GM19193 (cell line): ENCODE results near the gene INTS13.

ENCODE experiments used
- POLR2A ChIP-seq: IDR thresholded peaks from 4 replicates; pipeline ENCODE4 v1.6.1; 2011; ENCODE audit not compliant: insufficient read depth, insufficient read length; ENCODE audit errors: extremely low read depth

INTS13 gene

GRCh38 chr12:26937863-26938700 is at the start of gene INTS13, which contains the start of gene FGFR1OP2:
Gene INTS13 (minus strand): TSS chr12:26937981. CDS start chr12:26936803, 1,178 bp downstream.
Gene FGFR1OP2 (plus strand): TSS chr12:26938470. CDS start chr12:26954159, 15,689 bp downstream.
- TF ChIP-seq POLR2A: peak; percentile 99

GRCh38 chr12:26982866-26983265 is 45.1 kb upstream of the INTS13 start:
- no peak for TF ChIP-seq POLR2A

GRCh38 chr12:26979733-26980132 is 42.0 kb upstream of the INTS13 start:
- no peak for TF ChIP-seq POLR2A

GRCh38 chr12:26978801-26979200 is 41.0 kb upstream of the INTS13 start:
- no peak for TF ChIP-seq POLR2A

GRCh38 chr12:26976687-26977086 is 38.9 kb upstream of the INTS13 start:
- no peak for TF ChIP-seq POLR2A

GRCh38 chr12:26971963-26972362 is 34.2 kb upstream of the INTS13 start:
- no peak for TF ChIP-seq POLR2A

GRCh38 chr12:26970136-26970535 is 32.4 kb upstream of the INTS13 start:
- TF ChIP-seq POLR2A: no peak

GRCh38 chr12:26966842-26967241 is 29.1 kb upstream of the INTS13 start:
- no peak for TF ChIP-seq POLR2A

- TF ChIP-seq POLR2A: no peak
These were observed 25.6 kb upstream of the INTS13 start for GRCh38 chr12:26963413-26963812.

- TF ChIP-seq POLR2A: no peak
These were observed 24.0 kb upstream of the INTS13 start for GRCh38 chr12:26961803-26962202.

- no peak for TF ChIP-seq POLR2A
These were observed 16.2 kb upstream of the INTS13 start for GRCh38 chr12:26954027-26954426.

- TF ChIP-seq POLR2A: no peak
These were observed 15.7 kb upstream of the INTS13 start for GRCh38 chr12:26953447-26953846.

GRCh38 chr12:26948309-26948708 is 10.5 kb upstream of the INTS13 start:
- no peak for TF ChIP-seq POLR2A

- TF ChIP-seq POLR2A: no peak
These were observed 3.4 kb upstream of the INTS13 start for GRCh38 chr12:26941215-26941594.

- no peak for TF ChIP-seq POLR2A
These were observed 2.9 kb upstream of the INTS13 start for GRCh38 chr12:26940516-26941214.

- TF ChIP-seq POLR2A: no peak
These were observed 2.2 kb upstream of the INTS13 start for GRCh38 chr12:26939953-26940352.
